DMS53 (cell line): ENCODE data around the gene CHORDC1.

Experiments used
- DNase-seq: peaks from one replicate; lab custom pipeline; 2025; lab: John Stamatoyannopoulos, UW

The CHORDC1 gene

GRCh38 chr11:90222459-90223247 lies at the start of gene CHORDC1:
CHORDC1 (minus strand) TSS chr11:90223049; CDS start chr11:90222954, 95 bp downstream.
- DNase-seq, result peak; percentile 95

- DNase-seq, result no peak
These were observed 34.3 kb upstream of the CHORDC1 start for GRCh38 chr11:90257158-90257525.

GRCh38 chr11:90256404-90257157 lies 33.7 kb upstream of the CHORDC1 start:
- no peak for DNase-seq

GRCh38 chr11:90254065-90254464 lies 31.2 kb upstream of the CHORDC1 start:
- DNase-seq, result no peak

DNA sequence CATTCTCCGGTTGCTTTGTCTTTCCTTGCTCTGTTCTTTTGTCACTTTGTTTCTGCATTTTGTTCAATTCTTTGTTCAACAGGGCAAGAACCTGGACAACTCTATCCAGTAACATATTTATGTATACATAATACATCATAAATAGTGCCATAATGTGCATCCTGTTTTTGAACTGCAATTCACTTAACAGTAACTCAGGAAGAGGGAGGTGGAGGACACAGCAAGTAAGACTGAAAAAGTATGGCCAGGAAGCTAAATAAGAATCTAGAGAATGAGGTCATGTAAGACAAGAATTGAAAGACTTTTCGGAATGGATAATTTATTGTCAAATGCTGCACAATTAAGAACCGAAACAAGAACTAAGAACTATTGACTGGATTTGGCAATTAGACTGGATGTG lies 29.2 kb upstream of the CHORDC1 start:
- no peak for DNase-seq

GRCh38 chr11:90251599-90251998 lies 28.8 kb upstream of the CHORDC1 start:
- peak; percentile 74 for DNase-seq

- DNase-seq, result no peak
These were observed 28.1 kb upstream of the CHORDC1 start for GRCh38 chr11:90250970-90251369.

DNA sequence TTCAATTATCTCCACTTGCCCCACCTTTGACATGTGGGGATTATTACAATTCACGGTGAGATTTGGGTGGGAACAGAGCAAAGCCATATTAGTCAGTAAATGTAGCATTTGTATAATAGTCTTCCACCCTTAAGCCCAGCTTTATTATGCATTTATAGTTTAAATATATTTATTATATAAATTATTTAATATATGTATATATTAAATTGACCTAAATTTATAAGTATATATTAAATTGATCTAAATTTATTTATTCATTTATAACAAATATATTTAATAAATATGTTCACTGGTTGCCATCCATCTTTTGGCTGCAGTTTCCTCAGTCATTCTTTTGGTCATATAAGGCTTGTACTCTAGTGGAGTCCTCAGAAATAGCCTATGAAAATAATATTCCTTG lies 23.6 kb upstream of the CHORDC1 start:
- DNase-seq, result no peak

DNA sequence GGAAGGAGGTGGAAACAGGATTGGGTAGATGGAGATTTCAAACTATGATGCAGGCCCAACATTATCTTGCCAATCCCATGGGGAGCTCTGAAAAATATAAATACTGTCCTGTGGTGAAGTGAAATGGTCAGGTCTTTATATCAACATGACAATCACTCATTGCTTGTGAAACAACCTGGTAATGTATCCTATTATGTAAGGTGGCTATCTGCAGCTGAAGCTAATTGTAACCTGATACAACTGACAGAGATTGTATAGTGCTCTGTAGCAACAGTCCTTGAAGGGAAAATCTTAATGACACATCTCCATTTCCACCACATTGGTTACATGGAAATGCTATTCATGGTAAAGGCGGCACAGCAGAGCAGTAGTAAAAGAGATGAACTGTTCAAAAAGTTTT lies 20.7 kb upstream of the CHORDC1 start:
- DNase-seq, result peak; percentile 56

- DNase-seq, result no peak
These were observed 20.1 kb upstream of the CHORDC1 start for GRCh38 chr11:90242894-90243416.

GRCh38 chr11:90241414-90241813 lies 18.6 kb upstream of the CHORDC1 start:
- DNase-seq, result peak; percentile 44

- peak; percentile 63 for DNase-seq
These were observed 17.3 kb upstream of the CHORDC1 start for GRCh38 chr11:90239967-90240636.

GRCh38 chr11:90237004-90237403 lies 14.2 kb upstream of the CHORDC1 start:
- no peak for DNase-seq

- no peak for DNase-seq
These were observed 12.7 kb upstream of the CHORDC1 start for GRCh38 chr11:90235526-90235925.

DNA sequence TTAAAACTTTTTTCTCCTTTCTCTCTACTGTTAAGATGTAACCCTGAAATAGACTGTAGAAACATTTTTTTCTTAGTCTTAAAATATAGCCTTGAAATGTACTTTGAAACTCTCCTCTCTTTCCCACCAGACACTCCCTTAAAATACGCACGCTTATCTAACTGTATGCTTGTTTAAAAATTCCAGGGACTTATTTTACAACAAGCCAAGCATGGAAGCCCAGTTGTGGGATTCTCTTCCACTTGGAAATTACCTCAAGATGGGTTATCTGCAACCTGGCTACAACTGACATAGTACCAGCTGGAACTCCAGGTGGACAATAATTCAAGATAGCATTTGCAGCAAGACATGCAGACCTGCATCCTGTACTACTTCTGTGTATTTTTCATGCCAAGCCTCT lies 12.1 kb upstream of the CHORDC1 start:
- DNase-seq, result no peak

GRCh38 chr11:90229791-90230190 lies 6.9 kb upstream of the CHORDC1 start:
- no peak for DNase-seq

GRCh38 chr11:90228056-90228455 lies 5.2 kb upstream of the CHORDC1 start:
- DNase-seq, result no peak

GRCh38 chr11:90223248-90223585 lies 368 bp upstream of the CHORDC1 start:
- no peak for DNase-seq

- peak; percentile 46 for DNase-seq
These were observed 918 bp downstream of the CHORDC1 start for GRCh38 chr11:90221803-90222458.

- DNase-seq, result no peak
These were observed 2.5 kb downstream of the CHORDC1 start for GRCh38 chr11:90220391-90220790.

DNA sequence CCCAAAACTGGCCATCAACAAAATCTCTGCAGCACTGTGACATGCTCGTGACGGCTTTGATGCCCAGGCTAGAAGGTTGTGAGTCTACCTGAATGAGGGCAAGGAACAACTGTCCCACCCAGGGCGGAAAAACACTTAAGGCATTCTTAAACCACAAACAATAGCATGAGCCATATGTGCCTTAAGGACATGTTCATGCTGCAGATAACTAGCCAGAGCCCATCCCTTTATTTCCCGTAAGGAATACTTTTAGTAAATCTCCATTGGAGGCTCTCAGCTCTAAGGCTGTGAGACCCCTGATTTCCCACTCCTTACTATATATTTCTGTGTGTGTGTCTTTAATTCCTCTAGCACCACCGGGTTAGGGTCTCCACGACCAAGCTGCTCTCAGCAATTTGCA lies 3.4 kb downstream of the CHORDC1 start:
- no peak for DNase-seq

DNA sequence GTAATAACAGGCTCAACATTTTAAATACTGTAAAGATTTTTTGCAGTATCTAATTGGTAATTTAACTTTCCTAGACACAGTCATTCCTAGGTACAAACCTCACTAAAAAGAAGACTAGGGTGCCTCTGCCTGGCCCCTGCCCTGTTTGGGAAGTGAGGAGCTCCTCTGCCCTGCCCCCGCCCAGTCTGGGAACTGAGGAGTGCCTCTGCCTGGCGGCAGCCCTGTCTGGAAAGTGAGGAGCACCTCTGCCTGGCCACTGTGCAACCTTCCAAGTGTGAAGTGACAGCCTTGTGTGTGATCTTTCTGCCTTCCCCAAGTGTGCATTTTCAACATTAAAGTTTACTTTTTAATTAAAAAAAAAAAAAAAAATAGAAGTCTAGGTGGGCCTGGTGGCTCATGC lies 4.2 kb downstream of the CHORDC1 start:
- peak; percentile 7 for DNase-seq
